ENCODE data around the gene MED26. TPM values are rescaled to one million over a fixed set of nuclear protein-coding genes. Genes with fewer than 3 reads are reported as not detected.

The MED26 gene
- total and polyA plus RNA-seq, 2 of the 13 experiments (the other 11 are each of a cell fraction or from before 2014, with no cell fraction given) = 3.5 to 3.8 TPM

- TF ChIP-seq SRY (CRISPR knock-in tag; IDR thresholded peaks at IDR 0.05) (peak; percentile 88; the same call in 1 of the 2 replicates), U2AF2 (IDR thresholded peaks at IDR 0.05; ENCODE audit: low read depth, low read length) (no peak), HNRNPUL1 (IDR thresholded peaks at IDR 0.05; ENCODE audit: low read depth, low read length) (no peak), ZNF101 (CRISPR knock-in tag; IDR thresholded peaks at IDR 0.05; ENCODE audit: borderline replicate concordance, low read depth) (no peak), ZNF503 (CRISPR knock-in tag; IDR thresholded peaks at IDR 0.05) (no peak), HDAC6 (IDR thresholded peaks at IDR 0.05; ENCODE audit: low read depth, low read length) (no peak), WIZ (CRISPR knock-in tag; IDR thresholded peaks at IDR 0.05) (peak; percentile 45; the same call in 1 of the 2 replicates), ETV6 (CRISPR knock-in tag; conservative IDR thresholded peaks at IDR 0.05) (0 out of 2 replicates have a peak, but pooled peaks have one; percentile 54), ZFP91 (CRISPR knock-in tag; IDR thresholded peaks at IDR 0.05; ENCODE audit: borderline replicate concordance) (peak; percentile 63; the same call in 1 of the 2 replicates), ZNF556 (CRISPR knock-in tag; IDR thresholded peaks at IDR 0.05; ENCODE audit: borderline replicate concordance) (peak; percentile 43; the same call in 1 of the 2 replicates), ZNF18 (CRISPR knock-in tag; IDR thresholded peaks at IDR 0.05; ENCODE audit: insufficient replicate concordance) (peak; percentile 48), TFDP1 (CRISPR knock-in tag; IDR thresholded peaks at IDR 0.05; ENCODE audit: borderline replicate concordance) (peak; percentile 87), SOX5 (CRISPR knock-in tag; IDR thresholded peaks at IDR 0.05; ENCODE audit: borderline replicate concordance) (no peak; the same call in 1 of the 2 replicates), CSRNP1 (CRISPR knock-in tag; IDR thresholded peaks at IDR 0.05) (peak; percentile 58; the same call in 1 of the 2 replicates), ZFYVE20 (CRISPR knock-in tag; IDR thresholded peaks at IDR 0.05; ENCODE audit: borderline replicate concordance, low read depth) (no peak), NFYC (CRISPR knock-in tag; IDR thresholded peaks at IDR 0.05) (no peak)
Observed at GRCh38 chr19:16628183-16628983, at the start of gene MED26 (continued).
